Glomerular endothelial cell (primary cell): ENCODE data around the gene TNFRSF18. TPM values are rescaled to one million over a fixed set of nuclear protein-coding genes. Genes with fewer than 3 reads are reported as not detected.

Experiments
- DNase-seq: peaks from one replicate; pipeline ENCODE4 v3.0.0-alpha.2; 2011; ENCODE audit warnings: low read depth, low spot score; ENCODE audit errors: extremely low read depth
- total RNA-seq: library from RNA; depleted of rRNA; stranded (reverse); fragments of >200 nt; gene quantifications from 2 replicates; pipeline ENCODE4 v1.2.3, GENCODE V29; 2015

The TNFRSF18 gene
- total RNA-seq, 1 donor from 2014 or later = 0.58 TPM

GRCh38 chr1:1213345-1214265 is 7.2 kb upstream of the TNFRSF18 start, which contains the start of gene TNFRSF4:
TSS of gene TNFRSF4 (minus strand) at chr1:1214153. CDS start at chr1:1214127, 26 bp downstream.
- DNase-seq = no peak

GRCh38 chr1:1212780-1213344 is 6.5 kb upstream of the TNFRSF18 start:
- no peak for DNase-seq

GRCh38 chr1:1211541-1212441 is 5.4 kb upstream of the TNFRSF18 start:
- no peak for DNase-seq

GRCh38 chr1:1210726-1211540 is 4.5 kb upstream of the TNFRSF18 start:
- DNase-seq = no peak

- no peak for DNase-seq
Observed at GRCh38 chr1:1208713-1209433, 2.5 kb upstream of the TNFRSF18 start.

GRCh38 chr1:1207571-1207892 is 1.1 kb upstream of the TNFRSF18 start:
- no peak for DNase-seq

- no peak for DNase-seq
Observed at GRCh38 chr1:1206966-1207531, 657 bp upstream of the TNFRSF18 start.

GRCh38 chr1:1205769-1206375 is 520 bp downstream of the TNFRSF18 start:
- DNase-seq = no peak

- DNase-seq = no peak
Observed at GRCh38 chr1:1204998-1205768, 1.2 kb downstream of the TNFRSF18 start.

- DNase-seq = no peak
Observed at GRCh38 chr1:1204425-1204920, 1.9 kb downstream of the TNFRSF18 start.

GRCh38 chr1:1203561-1204424 is 2.6 kb downstream of the TNFRSF18 start:
- no peak for DNase-seq

GRCh38 chr1:1202831-1203560 is 3.4 kb downstream of the TNFRSF18 start:
- no peak for DNase-seq

- no peak for DNase-seq
Observed at GRCh38 chr1:1200876-1201810, 5.2 kb downstream of the TNFRSF18 start.

- DNase-seq = no peak
Observed at GRCh38 chr1:1199961-1200875, 6.2 kb downstream of the TNFRSF18 start.
